ENCODE data around the gene WNT9A.

DNA sequence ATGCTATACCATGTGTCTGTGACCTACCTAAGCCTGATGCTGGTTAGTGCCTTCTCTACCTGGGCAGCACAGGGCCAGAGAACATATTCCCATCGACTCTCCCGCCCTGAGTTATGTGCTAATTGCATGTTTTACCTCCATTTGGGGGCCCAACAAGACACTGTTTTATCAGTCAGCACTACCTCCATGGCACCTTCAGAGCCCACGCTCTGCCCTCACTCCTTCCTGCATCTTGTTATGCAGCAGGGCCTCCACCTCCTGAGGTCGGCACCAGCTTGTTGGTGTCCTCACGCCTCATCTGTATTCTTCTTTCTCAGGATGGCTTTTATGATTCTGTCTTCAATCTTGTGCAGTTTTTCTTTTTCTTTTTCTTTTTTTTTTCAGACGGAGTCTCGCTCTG is 11.9 kb downstream of the WNT9A start:
- TF ChIP-seq POLR2A (IDR thresholded peaks at IDR 0.05; ENCODE audit: low read depth, low read length) = no peak
- no peak for TF ChIP-seq TAF1 (IDR thresholded peaks at IDR 0.05; ENCODE audit: borderline replicate concordance, low read depth, low read length)
- TF ChIP-seq POLR2AphosphoS5 (IDR thresholded peaks at IDR 0.05; ENCODE audit: low read depth, low read length) = no peak
